ENCODE data around the gene HMGB4. TPM values are rescaled to one million over a fixed set of nuclear protein-coding genes. Genes with fewer than 3 reads are reported as not detected.

HMGB4 gene
- total and polyA plus RNA-seq, 7 experiments from 2014 or later = not detected

DNA sequence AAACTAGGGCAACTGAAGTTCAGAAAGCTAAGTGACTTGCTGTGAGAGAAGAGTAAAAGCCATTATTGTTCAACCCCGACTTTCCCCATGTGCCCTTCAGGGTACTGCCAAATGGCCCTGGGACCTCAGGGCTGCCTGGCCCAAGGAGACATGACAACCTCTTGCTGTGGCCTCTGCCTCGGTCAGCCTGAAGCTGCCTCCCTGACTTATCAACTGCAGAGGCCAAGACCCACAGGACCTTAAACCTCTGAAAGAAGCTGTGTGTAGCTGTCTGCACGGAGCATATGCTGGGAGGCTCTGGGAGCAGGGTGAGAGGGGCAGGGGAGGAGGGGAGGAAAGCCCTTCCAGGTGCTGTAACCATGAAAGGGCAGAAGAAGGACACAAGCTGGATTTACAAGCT, 35.9 kb downstream of the HMGB4 start:
- Histone ChIP-seq H3K9me3 (ENCODE audit: control insufficient read depth in 2 of 3, low read length in 3 of 3) (no peaks in the 10 kb centered on the region), H3K27me3 (ENCODE audit: control insufficient read depth in 2 of 2, insufficient read depth in 2 of 2, low read length in 2 of 2) (no peaks in the 10 kb centered on the region), H3K27ac (ENCODE audit: low read depth, low read length) (no peak overlapping the region), H3K36me3 (ENCODE audit: control insufficient read depth in 2 of 3, insufficient read depth in 3 of 3, low read length in 3 of 3) (no peaks in the 10 kb centered on the region), H3K4me1 (ENCODE audit: control insufficient read depth in 2 of 2, insufficient read depth in 2 of 2, low read length in 2 of 2) (no peaks in the 10 kb centered on the region), H3K4me3 (ENCODE audit: low read length) (no peak overlapping the region)
- no peak for ATAC-seq
- H3K36me3 Mint-ChIP-seq = no peaks in the 10 kb centered on the region
- intact Hi-C loops (cut with micrococcal nuclease) = no loop called here
- no peaks in the 10 kb centered on the region for H3K4me1 Mint-ChIP-seq
- CTCF ChIA-PET = no interaction called here
- POLR2A ChIA-PET = no interaction called here
- H3K27ac Mint-ChIP-seq = no peak overlapping the region
- no peak overlapping the region for H3K4me3 Mint-ChIP-seq
- H3K27me3 Mint-ChIP-seq = peaks cover 3 to 44% (median 10%) of the 10 kb centered on the region in 5 donors
- no peak for DNase-seq
- peaks cover 0 to 4% (median 0%) of the 10 kb centered on the region in 11 donors for H3K9me3 Mint-ChIP-seq

DNA sequence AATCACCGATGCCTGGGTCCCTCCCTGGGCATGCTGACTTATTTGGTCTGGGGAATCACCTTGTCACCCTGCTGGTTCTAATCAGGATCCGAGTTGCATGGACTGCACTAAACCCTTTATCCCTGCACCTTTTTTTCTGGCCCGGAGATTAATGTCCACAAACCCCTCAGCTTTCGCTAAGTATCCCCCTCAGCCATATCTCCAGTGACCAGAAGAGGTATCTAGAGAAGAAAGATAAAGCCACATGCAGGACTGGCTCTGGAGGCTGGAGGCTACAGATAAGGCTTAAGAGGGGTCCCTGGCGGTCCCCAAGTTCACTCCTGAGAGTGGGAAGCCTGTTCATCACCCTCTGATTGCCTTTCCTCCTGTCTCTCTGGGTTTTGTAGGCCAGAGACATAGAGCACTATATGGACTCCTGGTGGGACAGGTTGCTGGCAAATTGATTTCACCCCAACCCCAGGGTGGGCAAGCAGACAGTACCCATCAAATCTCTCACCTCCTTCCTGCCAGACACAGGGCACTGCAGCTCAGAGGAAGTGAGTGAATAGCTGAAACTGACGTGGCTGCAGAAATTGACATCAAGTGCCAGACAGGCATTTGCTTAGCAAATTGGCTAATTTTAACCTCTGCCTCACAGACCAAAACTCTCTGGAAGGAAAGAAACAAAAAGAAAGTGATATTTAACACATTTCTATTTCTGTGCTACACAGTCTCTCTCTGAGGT, 38.8 kb downstream of the HMGB4 start:
- intact Hi-C loops (cut with micrococcal nuclease) = no loop called here
- no peak overlapping the region for H3K4me3 Mint-ChIP-seq
- peaks cover 0 to 7% (median 0%) of the 10 kb centered on the region in 5 donors for H3K36me3 Mint-ChIP-seq
- no peaks in the 10 kb centered on the region for H3K4me1 ChIP-seq (ENCODE audit: control insufficient read depth in 2 of 2, insufficient read depth in 2 of 2, low read length in 2 of 2)
- ATAC-seq (no peak), DNase-seq (no peak)
- H3K9me3 ChIP-seq (ENCODE audit: control insufficient read depth in 2 of 3, low read length in 3 of 3) = no peaks in the 10 kb centered on the region
- H3K27me3 ChIP-seq (ENCODE audit: control insufficient read depth in 2 of 2, insufficient read depth in 2 of 2, low read length in 2 of 2) = no peaks in the 10 kb centered on the region
- peaks cover 0 to 7% (median 3%) of the 10 kb centered on the region in 11 donors for H3K9me3 Mint-ChIP-seq
- H3K36me3 ChIP-seq (ENCODE audit: control insufficient read depth in 2 of 3, insufficient read depth in 3 of 3, low read length in 3 of 3) = no peaks in the 10 kb centered on the region
- peaks cover 0 to 2% (median 0%) of the 10 kb centered on the region in 7 donors for H3K4me1 Mint-ChIP-seq
- POLR2A ChIA-PET = no interaction called here
- no peak overlapping the region for H3K27ac ChIP-seq (ENCODE audit: low read depth, low read length)
- no peak overlapping the region for H3K27ac Mint-ChIP-seq
- no peak overlapping the region for H3K4me3 ChIP-seq (ENCODE audit: low read length)
- peaks cover 3 to 39% (median 13%) of the 10 kb centered on the region in 5 donors for H3K27me3 Mint-ChIP-seq
- CTCF ChIA-PET = no interaction called here

GRCh38 chr1:33903210-33903589, 39.3 kb downstream of the HMGB4 start:
- CTCF ChIA-PET = no interaction called here
- no peaks in the 10 kb centered on the region for H3K4me1 ChIP-seq (ENCODE audit: control insufficient read depth in 2 of 2, insufficient read depth in 2 of 2, low read length in 2 of 2)
- intact Hi-C loops (cut with micrococcal nuclease) = no loop called here
- H3K4me3 ChIP-seq (ENCODE audit: low read length) = no peak overlapping the region
- no peaks in the 10 kb centered on the region for H3K36me3 ChIP-seq (ENCODE audit: control insufficient read depth in 2 of 3, insufficient read depth in 3 of 3, low read length in 3 of 3)
- peaks cover 0 to 7% (median 3%) of the 10 kb centered on the region in 11 donors for H3K9me3 Mint-ChIP-seq
- ATAC-seq (no peak), DNase-seq (no peak)
- H3K4me3 Mint-ChIP-seq = no peak overlapping the region
- no peak overlapping the region for H3K27ac Mint-ChIP-seq
- no peaks in the 10 kb centered on the region for H3K27me3 ChIP-seq (ENCODE audit: control insufficient read depth in 2 of 2, insufficient read depth in 2 of 2, low read length in 2 of 2)
- peaks cover 3 to 39% (median 13%) of the 10 kb centered on the region in 5 donors for H3K27me3 Mint-ChIP-seq
- no peak overlapping the region for H3K27ac ChIP-seq (ENCODE audit: low read depth, low read length)
- peaks cover 0 to 7% (median 0%) of the 10 kb centered on the region in 5 donors for H3K36me3 Mint-ChIP-seq
- H3K4me1 Mint-ChIP-seq = peaks cover 0 to 2% (median 0%) of the 10 kb centered on the region in 7 donors
- no peaks in the 10 kb centered on the region for H3K9me3 ChIP-seq (ENCODE audit: control insufficient read depth in 2 of 3, low read length in 3 of 3)
- POLR2A ChIA-PET = no interaction called here

DNA sequence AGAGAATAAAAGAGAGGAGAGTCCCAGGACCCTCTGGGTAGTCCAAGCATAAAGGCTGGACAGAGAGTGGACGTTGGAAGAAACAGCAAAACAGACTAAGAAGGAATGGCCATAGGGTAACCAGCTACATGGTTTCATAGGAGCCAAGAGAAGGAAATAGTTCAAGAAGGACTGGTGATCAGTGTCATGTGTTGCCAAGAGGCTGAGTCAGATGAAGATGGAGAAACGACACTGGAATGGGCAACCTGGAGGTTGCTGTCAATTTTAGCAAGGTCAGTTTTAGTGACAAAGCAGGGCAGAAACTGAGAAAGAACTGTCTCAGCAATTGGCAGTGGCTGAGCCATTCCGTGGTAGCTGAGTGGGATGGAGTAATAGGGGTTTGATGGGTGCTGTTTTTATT, 41.4 kb downstream of the HMGB4 start:
- no peaks in the 10 kb centered on the region for H3K27me3 ChIP-seq (ENCODE audit: control insufficient read depth in 2 of 2, insufficient read depth in 2 of 2, low read length in 2 of 2)
- ATAC-seq (no peak), DNase-seq (no peak)
- no peaks in the 10 kb centered on the region for H3K36me3 ChIP-seq (ENCODE audit: control insufficient read depth in 2 of 3, insufficient read depth in 3 of 3, low read length in 3 of 3)
- Mint-ChIP-seq H3K27me3 (peaks cover 3 to 39% (median 23%) of the 10 kb centered on the region in 5 donors), H3K27ac (no peak overlapping the region), H3K4me1 (peaks cover 0 to 2% (median 0%) of the 10 kb centered on the region in 7 donors), H3K4me3 (no peak overlapping the region), H3K36me3 (peaks cover 0 to 7% (median 0%) of the 10 kb centered on the region in 5 donors), H3K9me3 (peaks cover 0 to 7% (median 3%) of the 10 kb centered on the region in 11 donors)
- CTCF ChIA-PET = no interaction called here
- H3K9me3 ChIP-seq (ENCODE audit: control insufficient read depth in 2 of 3, low read length in 3 of 3) = no peaks in the 10 kb centered on the region
- POLR2A ChIA-PET = no interaction called here
- no peak overlapping the region for H3K4me3 ChIP-seq (ENCODE audit: low read length)
- no peaks in the 10 kb centered on the region for H3K4me1 ChIP-seq (ENCODE audit: control insufficient read depth in 2 of 2, insufficient read depth in 2 of 2, low read length in 2 of 2)
- H3K27ac ChIP-seq (ENCODE audit: low read depth, low read length) = no peak overlapping the region
- intact Hi-C loops (cut with micrococcal nuclease) = no loop called here

GRCh38 chr1:33906156-33906555, 42.3 kb downstream of the HMGB4 start:
- Histone ChIP-seq H3K27ac (ENCODE audit: low read depth, low read length) (no peak overlapping the region), H3K27me3 (ENCODE audit: control insufficient read depth in 2 of 2, insufficient read depth in 2 of 2, low read length in 2 of 2) (no peaks in the 10 kb centered on the region), H3K4me1 (ENCODE audit: control insufficient read depth in 2 of 2, insufficient read depth in 2 of 2, low read length in 2 of 2) (no peaks in the 10 kb centered on the region), H3K9me3 (ENCODE audit: control insufficient read depth in 2 of 3, low read length in 3 of 3) (no peaks in the 10 kb centered on the region), H3K36me3 (ENCODE audit: control insufficient read depth in 2 of 3, insufficient read depth in 3 of 3, low read length in 3 of 3) (no peaks in the 10 kb centered on the region), H3K4me3 (ENCODE audit: low read length) (no peak overlapping the region)
- peaks cover 0 to 2% (median 0%) of the 10 kb centered on the region in 7 donors for H3K4me1 Mint-ChIP-seq
- H3K27ac Mint-ChIP-seq = no peak overlapping the region
- H3K27me3 Mint-ChIP-seq = peaks cover 2 to 44% (median 27%) of the 10 kb centered on the region in 5 donors
- ChIA-PET CTCF (no interaction called here), POLR2A (no interaction called here)
- peaks cover 0 to 7% (median 0%) of the 10 kb centered on the region in 5 donors for H3K36me3 Mint-ChIP-seq
- DNase-seq = no peak
- H3K9me3 Mint-ChIP-seq = peaks cover 0 to 5% (median 3%) of the 10 kb centered on the region in 11 donors
- no peak overlapping the region for H3K4me3 Mint-ChIP-seq
- intact Hi-C loops (cut with micrococcal nuclease) = no loop called here
- no peak for ATAC-seq

DNA sequence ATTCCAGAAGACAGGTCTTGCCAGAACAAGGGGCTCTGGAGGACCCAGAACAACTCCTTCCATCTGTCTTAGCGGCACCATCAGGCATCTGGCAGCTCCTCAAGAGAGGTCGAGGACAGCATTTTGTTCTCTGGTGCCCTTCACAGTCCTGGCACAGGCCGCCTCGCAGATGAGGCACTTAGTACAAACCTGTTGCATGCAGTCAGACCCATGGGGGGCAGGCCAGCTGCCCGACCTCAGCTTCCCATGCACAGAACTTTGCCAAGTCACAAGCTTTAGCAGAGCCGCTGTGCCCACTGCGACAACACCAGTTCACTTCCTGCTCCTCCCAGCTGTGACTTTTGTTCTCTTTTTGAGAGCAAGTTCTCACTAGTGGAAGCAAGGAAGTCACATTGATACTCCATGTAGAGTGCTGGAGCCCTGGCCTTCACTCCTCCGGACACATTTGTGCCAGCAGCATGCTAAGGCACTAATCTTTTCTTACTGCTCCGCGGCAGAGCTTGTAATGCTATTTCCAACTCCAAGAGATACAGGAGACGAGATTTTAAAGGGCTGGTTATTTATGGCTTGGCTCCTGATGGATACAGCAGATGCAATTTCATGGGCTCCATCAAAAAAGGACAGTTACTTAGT, 44.6 kb downstream of the HMGB4 start:
- Histone ChIP-seq H3K27me3 (ENCODE audit: control insufficient read depth in 2 of 2, insufficient read depth in 2 of 2, low read length in 2 of 2) (no peaks in the 10 kb centered on the region), H3K4me3 (ENCODE audit: low read length) (no peak overlapping the region), H3K27ac (ENCODE audit: low read depth, low read length) (no peak overlapping the region), H3K36me3 (ENCODE audit: control insufficient read depth in 2 of 3, insufficient read depth in 3 of 3, low read length in 3 of 3) (no peaks in the 10 kb centered on the region), H3K4me1 (ENCODE audit: control insufficient read depth in 2 of 2, insufficient read depth in 2 of 2, low read length in 2 of 2) (no peaks in the 10 kb centered on the region), H3K9me3 (ENCODE audit: control insufficient read depth in 2 of 3, low read length in 3 of 3) (no peaks in the 10 kb centered on the region)
- no peak overlapping the region for H3K27ac Mint-ChIP-seq
- ChIA-PET CTCF (no interaction called here), POLR2A (no interaction called here)
- H3K27me3 Mint-ChIP-seq = peaks cover 0 to 56% (median 30%) of the 10 kb centered on the region in 5 donors
- H3K4me3 Mint-ChIP-seq = no peak overlapping the region
- intact Hi-C loops (cut with micrococcal nuclease) = no loop called here
- H3K36me3 Mint-ChIP-seq = peaks cover 0 to 7% (median 0%) of the 10 kb centered on the region in 5 donors
- DNase-seq = no peak
- ATAC-seq = no peak
- peaks cover 0 to 2% (median 0%) of the 10 kb centered on the region in 7 donors for H3K4me1 Mint-ChIP-seq
- peaks cover 0 to 7% (median 3%) of the 10 kb centered on the region in 11 donors for H3K9me3 Mint-ChIP-seq

Measured in naive thymus-derived CD4-positive, alpha-beta T cell (primary cell).